ENCODE results near the gene IL1RN.

- no peak for TF ChIP-seq CTCF (IDR thresholded peaks at IDR 0.05)
- TF ChIP-seq POLR2AphosphoS5 (IDR thresholded peaks at IDR 0.05; ENCODE audit: low read depth, low read length) = no peak
- TF ChIP-seq SIN3A (IDR thresholded peaks at IDR 0.05; ENCODE audit: borderline replicate concordance, insufficient read depth, low read depth, low read length) = no peak
- no peak for TF ChIP-seq REST (IDR thresholded peaks at IDR 0.05; ENCODE audit: insufficient read depth in 1 of 2, low read depth in 2 of 2, low read length in 1 of 2)
Measured at GRCh38 chr2:113162173-113162572, 34.8 kb downstream of the IL1RN start.
